Measurements from ENCODE around the gene HMG20A.

- no peak for TF ChIP-seq TEAD4 (CRISPR knock-in tag; IDR thresholded peaks at IDR 0.05)
- TF ChIP-seq IRF2 (CRISPR knock-in tag; IDR thresholded peaks at IDR 0.05; ENCODE audit: borderline replicate concordance, low read depth): no peak
- TF ChIP-seq ETV6 (CRISPR knock-in tag; IDR thresholded peaks at IDR 0.05): no peak
These were observed 2.2 kb upstream of the HMG20A start for GRCh38 chr15:77418391-77418965.

Measured in WTC11 (cell line).